Measurements from ENCODE around the gene TMEM39A. TPM values are rescaled to one million over a fixed set of nuclear protein-coding genes. Genes with fewer than 3 reads are reported as not detected.

The TMEM39A gene
- total and polyA plus RNA-seq, 10 of the 15 experiments (the other 5 are each of a cell fraction or from before 2014, with no cell fraction given) = 10.8 to 44.7 (median 33.2) TPM

GRCh38 chr3:119498186-119499011 is 35.0 kb upstream of the TMEM39A start, which contains the start of gene TIMMDC1 (continued):
- no peak for TF ChIP-seq ETV6 (conservative IDR thresholded peaks at IDR 0.05 in 1 of 2, IDR thresholded peaks at IDR 0.05 in 1 of 2; ENCODE audit: borderline replicate concordance in 1 of 2, low read depth in 1 of 2)
- TF ChIP-seq PKNOX1 (IDR thresholded peaks at IDR 0.05) = 0 out of 2 replicates have a peak, but pooled peaks have one; percentile 47
- TF ChIP-seq SIN3A (IDR thresholded peaks at IDR 0.05; ENCODE audit: low read depth, low read length) = peak; percentile 83; the same call in 1 of the 2 replicates
- no peak for TF ChIP-seq CHD1 (IDR thresholded peaks at IDR 0.05; ENCODE audit: low read depth, low read length)
- TF ChIP-seq FOXK2 (IDR thresholded peaks at IDR 0.05) = no peak
- TF ChIP-seq HSF1 (IDR thresholded peaks at IDR 0.05; ENCODE audit: low read depth, low read length) = no peak
- TF ChIP-seq NFYB (IDR thresholded peaks at IDR 0.05; ENCODE audit: insufficient read depth, low read depth, low read length) = peak; percentile 73; the same call in 1 of the 2 replicates
- TF ChIP-seq EZH2 (IDR thresholded peaks at IDR 0.05; ENCODE audit: borderline replicate concordance, control insufficient read depth, low read depth, low read length) = no peak
- peak; percentile 83; the same call in 1 of the 2 replicates for TF ChIP-seq LARP7 (IDR thresholded peaks at IDR 0.05)
- TF ChIP-seq KLF5 (IDR thresholded peaks at IDR 0.05; ENCODE audit: partially characterized antibody) = peak; percentile 17
- peak in 1 of 2 experiments; percentile 27; a peak in 1 of 4 replicates for TF ChIP-seq EP300 (IDR thresholded peaks at IDR 0.05; ENCODE audit: borderline replicate concordance in 1 of 2, control insufficient read depth in 1 of 2, low read depth in 2 of 2, low read length in 2 of 2)
- TF ChIP-seq SUPT20H (IDR thresholded peaks at IDR 0.05; ENCODE audit: borderline replicate concordance, control insufficient read depth, low read depth, low read length) = no peak
- TF ChIP-seq CREM (IDR thresholded peaks at IDR 0.05; ENCODE audit: low read depth) = peak; percentile 86
- TF ChIP-seq NR2F1 (conservative IDR thresholded peaks at IDR 0.05) = peak; percentile 98
- no peak for TF ChIP-seq CUX1 (IDR thresholded peaks at IDR 0.05; ENCODE audit: insufficient replicate concordance, low read depth, low read length)
- TF ChIP-seq BCL3 (IDR thresholded peaks at IDR 0.05; ENCODE audit: borderline replicate concordance, insufficient read depth, low read depth, low read length, poor library complexity, severe bottlenecking) = no peak
- TF ChIP-seq CHD4 (IDR thresholded peaks at IDR 0.05) = no peak
- no peak for TF ChIP-seq SUZ12 (IDR thresholded peaks at IDR 0.05; ENCODE audit: unreplicated experiment)
- TF ChIP-seq ZNF24 (IDR thresholded peaks at IDR 0.05) = no peak

Data from GM12878 (cell line).